HL-60/S4 treated with phorbol 12-myristate 13-acetate at 8.2 ng/mL for 4 days and 3 days (cell line): ENCODE results near the gene U2AF2.

ENCODE experiments used
- in situ Hi-C: fragments of 300-500 bp; cut with MboI; formaldehyde crosslinking; loops from 2 replicates; pipeline ENCODE4 v1.15.0; 2022; ENCODE audit warnings: low sequenced_read_pairs

Gene U2AF2

DNA sequence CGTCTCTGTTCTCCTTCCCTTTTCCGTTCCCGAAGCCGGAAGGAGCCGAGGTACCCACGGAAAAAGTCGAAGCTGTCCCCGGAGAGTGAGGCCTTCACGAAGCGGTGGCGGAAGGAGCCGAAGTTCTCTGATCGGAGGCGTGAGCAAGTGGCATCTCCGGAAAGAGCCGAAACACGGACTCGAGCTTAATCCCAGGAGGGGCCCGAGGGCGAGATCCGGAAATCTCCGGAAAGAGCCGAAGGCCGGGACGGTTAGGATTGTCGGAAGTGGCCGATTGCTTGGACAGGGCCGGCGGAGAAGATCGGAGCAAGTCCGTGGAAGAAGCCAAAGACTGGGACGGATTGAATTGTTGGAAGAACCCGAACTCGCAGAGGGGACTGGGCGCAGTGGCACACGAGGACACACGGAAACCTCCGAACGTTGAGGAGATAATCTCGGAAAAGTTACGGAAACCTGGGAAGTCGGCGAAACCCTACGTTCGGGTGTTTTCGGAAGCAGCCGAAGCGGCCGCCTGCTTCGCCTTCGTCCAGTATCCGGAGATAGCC, 440 bp upstream of the U2AF2 start:
- in situ Hi-C loops: no loop called here

DNA sequence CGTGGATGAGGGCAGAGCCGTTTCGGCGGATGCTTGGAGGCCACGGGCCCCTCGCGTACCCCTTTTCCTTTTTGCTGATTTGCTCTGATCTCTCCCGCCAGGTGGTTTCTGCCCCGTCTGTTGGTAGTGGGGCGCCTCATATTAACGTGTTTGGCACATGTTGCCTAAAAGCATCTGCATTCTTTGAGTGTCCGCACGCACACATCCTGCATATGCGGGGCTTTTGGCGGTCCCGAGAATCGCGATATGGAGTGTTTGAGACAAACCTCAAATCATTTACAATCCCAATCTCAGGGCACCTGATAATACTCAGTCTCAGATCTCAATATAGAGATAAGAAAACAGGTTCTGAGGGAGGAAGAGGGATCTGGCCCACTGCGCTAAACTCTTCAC, 809 bp downstream of the U2AF2 start:
- in situ Hi-C loops: no loop called here

- in situ Hi-C loops: no loop called here
Measured at GRCh38 chr19:55656552-55656951, 1.7 kb downstream of the U2AF2 start.

- in situ Hi-C loops: no loop called here
Measured at GRCh38 chr19:55656988-55657747, 2.3 kb downstream of the U2AF2 start.

DNA sequence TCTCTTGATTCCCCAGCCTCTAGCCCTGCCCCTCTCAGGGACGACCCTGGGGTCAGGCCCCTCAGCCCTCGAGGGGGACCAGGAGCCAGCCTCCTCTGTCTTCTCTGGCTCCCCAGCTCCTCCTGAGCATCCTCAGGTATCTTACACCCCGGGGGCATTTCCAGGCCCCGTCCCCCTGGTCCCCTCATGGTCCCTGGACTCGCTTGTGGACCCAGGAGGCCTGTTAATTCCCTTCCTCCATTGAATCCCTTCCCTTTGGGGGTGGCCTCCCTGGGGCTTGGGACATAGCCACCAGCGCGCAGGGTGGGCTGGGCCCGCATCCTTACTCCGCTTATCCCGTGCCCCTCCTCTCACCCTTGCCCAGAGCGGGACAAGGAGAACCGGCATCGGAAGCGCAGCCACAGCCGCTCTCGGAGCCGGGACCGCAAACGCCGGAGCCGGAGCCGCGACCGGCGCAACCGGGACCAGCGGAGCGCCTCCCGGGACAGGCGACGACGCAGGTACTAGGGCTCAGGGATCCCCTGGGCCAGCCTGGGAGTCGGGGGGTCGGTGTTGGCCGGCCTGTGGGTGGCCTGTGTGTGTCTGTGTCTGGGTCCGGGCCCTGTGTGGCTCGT, 4.1 kb downstream of the U2AF2 start:
- in situ Hi-C loops: no loop called here

DNA sequence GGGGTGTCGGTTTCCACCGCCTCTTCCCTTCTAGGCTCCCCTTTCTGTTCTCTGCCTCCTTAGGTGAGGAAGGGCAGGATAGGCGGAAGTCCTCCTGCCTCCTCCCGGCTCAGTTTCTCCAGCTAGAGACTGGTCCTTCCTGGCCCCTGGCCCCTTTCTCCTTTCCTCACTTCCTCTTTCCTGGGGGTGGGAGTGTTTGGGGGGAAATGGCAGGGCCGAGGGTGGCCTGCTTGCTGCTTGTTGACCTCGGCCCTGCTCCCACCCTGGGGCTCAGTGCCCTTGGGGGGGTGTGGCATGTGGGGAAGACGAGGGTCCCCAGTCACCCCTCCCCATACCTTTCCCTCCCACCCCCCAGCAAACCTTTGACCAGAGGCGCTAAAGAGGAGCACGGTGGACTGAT, 5.0 kb downstream of the U2AF2 start:
- in situ Hi-C loops: no loop called here

DNA sequence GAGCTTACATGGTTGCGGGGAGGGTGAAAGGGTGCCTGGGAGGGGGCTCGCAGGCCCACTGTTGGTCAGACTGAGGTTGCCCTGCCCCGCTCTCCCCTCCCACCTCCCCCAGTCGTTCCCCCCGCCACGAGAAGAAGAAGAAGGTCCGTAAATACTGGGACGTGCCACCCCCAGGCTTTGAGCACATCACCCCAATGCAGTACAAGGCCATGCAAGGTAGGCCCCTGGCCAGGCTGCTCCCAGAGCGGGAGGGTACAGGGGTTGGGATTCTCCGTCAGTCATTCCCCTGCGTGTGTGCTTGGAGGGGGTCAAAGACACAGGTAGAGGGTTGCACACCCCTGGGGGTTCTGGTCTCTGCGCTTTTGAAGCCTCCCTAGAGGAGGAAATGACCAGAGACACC, 5.6 kb downstream of the U2AF2 start:
- in situ Hi-C loops: no loop called here

GRCh38 chr19:55660991-55661390, 6.2 kb downstream of the U2AF2 start:
- in situ Hi-C loops: no loop called here

DNA sequence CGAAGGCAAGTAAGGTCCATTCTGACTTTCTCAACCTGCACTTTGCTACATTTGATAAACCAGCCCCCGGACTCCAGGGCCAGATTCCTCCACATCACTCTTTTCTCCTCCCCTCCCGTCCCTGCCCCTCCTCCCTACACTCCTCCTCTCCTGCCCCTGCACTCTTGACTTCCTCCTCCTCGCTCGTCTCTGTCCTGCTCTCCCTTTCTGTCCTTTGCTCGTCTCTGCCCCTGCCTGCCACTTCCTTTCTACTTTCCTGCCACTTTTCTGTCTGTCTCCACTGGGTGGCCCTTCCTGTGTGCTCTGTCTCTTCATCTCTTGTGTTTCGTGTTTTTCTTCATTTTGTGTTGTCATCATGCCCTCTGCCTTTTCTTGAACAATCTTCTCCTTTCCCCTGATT, 7.0 kb downstream of the U2AF2 start:
- in situ Hi-C loops: no loop called here

DNA sequence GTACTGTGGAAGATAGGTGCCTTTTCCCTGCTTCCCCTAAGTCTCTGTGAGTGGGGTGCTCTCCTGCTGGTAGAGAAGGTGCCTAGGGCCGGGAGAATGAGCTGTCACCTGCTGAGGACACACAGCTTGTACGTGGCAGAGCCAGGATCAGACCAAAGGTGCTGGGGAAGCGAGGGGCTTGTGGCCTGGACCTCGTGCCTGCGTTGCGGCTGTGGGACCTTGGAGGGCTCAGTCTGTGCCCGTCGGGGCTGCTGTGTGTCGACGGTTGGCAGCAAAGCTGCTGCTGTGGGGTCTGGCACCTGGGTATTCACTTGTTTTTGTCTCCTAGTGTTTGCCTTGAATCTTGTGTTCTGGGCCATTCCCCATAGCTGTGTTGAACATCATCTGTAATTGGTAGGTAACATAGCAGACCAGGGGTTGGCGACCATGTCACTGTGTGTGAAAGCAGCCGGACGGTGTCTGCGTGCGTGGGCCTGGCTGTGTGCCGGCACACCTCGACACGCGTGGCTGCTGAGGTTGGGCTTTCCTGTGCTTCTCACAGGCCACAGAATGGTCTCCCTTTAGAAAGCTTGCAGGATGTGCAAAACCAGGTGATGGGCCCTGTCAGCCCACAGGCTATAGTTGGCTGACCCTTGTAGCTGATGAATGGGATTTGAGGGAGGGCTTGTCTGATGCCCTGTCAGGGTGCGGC, 9.2 kb downstream of the U2AF2 start:
- in situ Hi-C loops: no loop called here

GRCh38 chr19:55666343-55667005, 11.6 kb downstream of the U2AF2 start:
- in situ Hi-C loops: no loop called here

GRCh38 chr19:55667006-55667381, 12.2 kb downstream of the U2AF2 start:
- in situ Hi-C loops: no loop called here

- in situ Hi-C loops: no loop called here
Measured at GRCh38 chr19:55667511-55667910, 12.7 kb downstream of the U2AF2 start.

DNA sequence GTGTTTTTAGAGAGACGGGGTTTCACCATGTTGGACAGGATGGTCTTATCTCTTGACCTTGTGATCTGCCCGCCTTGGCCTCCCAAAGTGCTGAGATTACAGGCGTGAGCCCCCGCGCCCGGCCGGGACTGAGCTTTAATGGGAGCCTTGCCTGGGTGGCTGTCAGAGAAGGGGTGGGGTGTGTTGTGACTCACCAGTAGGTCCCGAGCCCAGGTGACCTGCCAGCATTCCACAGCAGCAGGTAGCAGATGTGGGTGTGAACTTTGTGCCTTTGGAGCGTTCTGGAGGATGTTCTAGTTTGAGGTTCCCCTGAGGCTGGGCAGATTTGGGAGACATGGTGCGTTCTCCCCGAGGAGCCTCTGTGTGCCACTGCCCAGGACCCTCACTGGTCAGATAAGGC, 13.1 kb downstream of the U2AF2 start:
- in situ Hi-C loops: no loop called here

DNA sequence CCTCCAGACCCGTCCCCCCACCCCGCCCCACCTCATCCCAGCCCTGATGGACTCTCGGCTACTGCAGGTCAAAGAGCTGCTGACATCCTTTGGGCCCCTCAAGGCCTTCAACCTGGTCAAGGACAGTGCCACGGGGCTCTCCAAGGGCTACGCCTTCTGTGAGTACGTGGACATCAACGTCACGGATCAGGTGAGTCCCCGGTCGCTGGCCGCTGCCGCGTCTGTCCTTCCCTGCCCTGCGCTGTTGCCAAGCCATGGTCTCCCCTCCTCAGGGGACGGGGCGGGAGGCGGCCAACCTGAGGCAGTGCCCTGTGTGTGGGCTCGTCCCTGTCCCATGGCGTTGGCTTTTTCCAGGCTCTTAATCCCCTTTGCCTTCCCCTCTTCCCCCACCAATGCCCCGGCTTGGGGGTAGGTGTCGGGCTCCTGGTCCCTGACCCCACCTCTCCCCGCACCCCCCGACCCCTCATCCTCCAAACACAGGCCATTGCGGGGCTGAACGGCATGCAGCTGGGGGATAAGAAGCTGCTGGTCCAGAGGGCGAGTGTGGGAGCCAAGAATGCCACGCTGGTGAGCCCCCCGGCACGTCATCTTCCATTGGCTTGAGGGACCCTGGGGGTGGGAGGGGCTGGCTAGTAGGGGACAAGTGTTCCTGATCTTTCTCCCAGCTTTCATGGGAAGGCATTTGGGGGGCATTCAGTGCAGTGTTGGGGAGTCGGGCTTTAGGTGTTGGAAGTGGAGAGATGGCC, 13.9 kb downstream of the U2AF2 start:
- in situ Hi-C loops: no loop called here

DNA sequence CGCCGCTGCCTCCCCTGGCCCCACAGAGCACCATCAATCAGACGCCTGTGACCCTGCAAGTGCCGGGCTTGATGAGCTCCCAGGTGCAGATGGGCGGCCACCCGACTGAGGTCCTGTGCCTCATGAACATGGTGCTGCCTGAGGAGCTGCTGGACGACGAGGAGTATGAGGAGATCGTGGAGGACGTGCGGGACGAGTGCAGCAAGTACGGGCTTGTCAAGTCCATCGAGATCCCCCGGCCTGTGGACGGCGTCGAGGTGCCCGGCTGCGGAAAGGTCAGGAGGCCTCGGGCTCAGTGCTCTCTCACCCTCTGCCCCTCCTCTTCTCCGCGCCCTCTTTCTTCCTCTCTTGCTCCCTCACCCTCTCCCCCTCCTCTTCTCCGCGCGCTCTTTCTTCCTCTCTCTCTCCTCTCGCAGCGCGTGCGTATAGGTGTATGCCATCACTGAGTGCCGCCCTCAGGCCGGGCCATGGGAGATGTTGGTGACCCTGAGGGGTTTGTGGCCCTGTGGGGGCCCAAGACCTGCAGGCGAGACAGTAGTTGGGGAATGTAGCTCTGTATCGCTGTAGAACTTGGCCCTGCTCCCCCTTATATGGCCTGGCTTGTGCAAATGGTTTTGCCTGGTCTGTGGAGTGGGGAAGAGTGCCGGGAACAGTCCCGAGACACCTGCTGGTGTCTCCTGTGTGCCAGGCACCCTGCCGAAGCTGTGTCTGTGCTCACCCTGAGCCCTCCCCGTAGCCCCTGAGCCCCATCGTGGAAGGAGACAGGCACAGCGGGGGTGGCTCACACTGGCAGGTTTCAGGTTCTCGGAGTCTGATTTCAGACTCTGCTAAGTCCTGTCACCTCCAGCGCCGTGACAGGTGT, 14.8 kb downstream of the U2AF2 start:
- in situ Hi-C loops: no loop called here

DNA sequence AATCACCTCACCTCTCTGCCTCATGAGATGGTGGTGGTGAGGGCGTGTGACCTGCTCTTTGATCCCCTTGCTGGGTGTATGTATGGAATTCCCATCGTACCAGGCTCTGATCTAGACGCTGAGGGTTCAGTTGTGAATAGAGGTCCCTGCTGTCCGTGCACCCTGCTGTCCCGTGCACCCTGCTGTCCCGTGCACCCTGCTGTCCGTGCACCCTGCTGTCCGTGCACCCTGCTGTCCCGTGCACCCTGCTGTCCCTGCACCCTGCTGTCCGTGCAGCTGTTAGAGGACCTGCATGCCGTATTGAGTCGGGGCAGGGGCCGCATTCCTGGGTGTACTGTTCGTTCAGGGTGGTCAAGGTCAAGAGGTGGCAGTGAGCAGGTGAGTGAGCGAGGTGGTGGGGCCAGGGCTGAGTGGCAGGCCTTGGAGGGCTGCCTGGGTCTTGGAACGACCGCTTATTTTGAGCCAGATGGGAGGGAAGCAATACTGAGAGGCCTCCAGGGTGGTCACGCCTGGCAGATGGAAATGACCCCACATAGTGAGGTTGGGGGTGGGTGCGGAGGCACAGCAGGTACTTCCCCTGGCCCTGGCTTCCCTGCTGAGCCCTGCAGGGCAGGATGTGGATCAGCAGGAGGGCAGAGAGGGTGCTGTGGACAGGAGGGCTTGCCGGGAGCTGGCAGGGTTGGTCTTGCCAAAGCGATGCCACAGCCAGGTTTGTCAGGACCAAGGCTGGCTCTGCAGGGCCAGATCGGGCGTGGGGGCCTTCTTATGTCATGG, 15.6 kb downstream of the U2AF2 start:
- in situ Hi-C loops: no loop called here

GRCh38 chr19:55671054-55671378, 16.2 kb downstream of the U2AF2 start:
- in situ Hi-C loops: no loop called here

DNA sequence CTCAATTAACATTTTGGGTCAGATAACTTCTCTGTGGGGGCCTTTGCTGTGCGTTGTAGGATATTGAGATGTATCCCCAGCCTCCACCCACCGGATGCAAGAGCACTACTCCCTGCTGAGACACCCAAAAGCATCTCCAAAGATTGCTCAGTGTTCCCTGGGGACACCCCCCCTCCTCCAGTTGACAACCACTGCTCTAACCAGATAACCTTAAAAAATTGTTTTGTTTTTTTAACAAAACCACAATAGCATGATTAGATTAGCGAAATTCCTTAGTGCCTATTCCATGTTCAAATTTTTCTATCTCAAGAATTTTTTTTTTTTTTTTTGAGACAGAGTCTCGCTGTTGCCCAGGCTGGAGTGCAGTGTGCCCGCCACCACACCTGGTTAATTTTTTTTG, 17.6 kb downstream of the U2AF2 start:
- in situ Hi-C loops: no loop called here
